Epithelial cell of proximal tubule (primary cell): ENCODE results near the gene ABHD14A. TPM values are rescaled to one million over a fixed set of nuclear protein-coding genes. Genes with fewer than 3 reads are reported as not detected.

Source experiments
- DNase-seq: peaks from one replicate; pipeline ENCODE4 v3.0.0-alpha.2; 2011; ENCODE audit warnings: low read depth
- H3K4me3 ChIP-seq: 2 replicates; pipeline ENCODE4 v1.5.1; 2011; ENCODE audit warnings: low read depth, mild to moderate bottlenecking, low read length
- CTCF ChIP-seq: conservative IDR thresholded peaks from 2 replicates; pipeline ENCODE4 v1.5.1; 2012; ENCODE audit warnings: low read depth, mild to moderate bottlenecking, low read length
- total RNA-seq: library from RNA; depleted of rRNA; stranded (reverse); fragments of >200 nt; gene quantifications from 2 replicates; pipeline ENCODE4 v1.2.3, GENCODE V29; 2015

Gene ABHD14A
- total RNA-seq, 1 donor from 2014 or later = 13.8 TPM

GRCh38 chr3:51932471-51933370 is 42.1 kb upstream of the ABHD14A start:
- no peak for TF ChIP-seq CTCF
- DNase-seq = no peak
- H3K4me3 ChIP-seq = no peak overlapping the region

- H3K4me3 ChIP-seq = no peak overlapping the region
- no peak for TF ChIP-seq CTCF
- DNase-seq = no peak
Measured at GRCh38 chr3:51933471-51934138, 41.3 kb upstream of the ABHD14A start.

- no peak for DNase-seq
- TF ChIP-seq CTCF = no peak
- no peak overlapping the region for H3K4me3 ChIP-seq
Measured at GRCh38 chr3:51934139-51934850, 40.6 kb upstream of the ABHD14A start.

- TF ChIP-seq CTCF = no peak
- H3K4me3 ChIP-seq = no peak overlapping the region
- DNase-seq = no peak
Measured at GRCh38 chr3:51934991-51935885, 39.6 kb upstream of the ABHD14A start.

GRCh38 chr3:51935886-51936755 is 38.7 kb upstream of the ABHD14A start:
- H3K4me3 ChIP-seq = no peak overlapping the region
- DNase-seq = no peak
- TF ChIP-seq CTCF = no peak
